NCI-H748 (cell line): Measurements from ENCODE around the gene KRT31.
"Not testable (repeated sequence)": the region's sequence is repeated elsewhere in the genome, so short reads cannot be mapped to it uniquely, and the experiment has no call there.

Source experiments
- DNase-seq: peaks from one replicate; lab custom pipeline; 2025; ENCODE audit not compliant: unreplicated experiment; lab: John Stamatoyannopoulos, UW

The KRT31 gene

GRCh38 chr17:41396996-41397660 lies at the start of gene KRT31:
Gene KRT31 (minus strand): TSS chr17:41397608. CDS start chr17:41397539, 69 bp downstream.
- DNase-seq: no peak

- no peak for DNase-seq
These were observed 49.4 kb upstream of the KRT31 start for GRCh38 chr17:41446806-41447205.

- no peak for DNase-seq
These were observed 47.2 kb upstream of the KRT31 start for GRCh38 chr17:41444640-41445039.

GRCh38 chr17:41444186-41444585 lies 46.8 kb upstream of the KRT31 start:
- no peak for DNase-seq

GRCh38 chr17:41442739-41443138 lies 45.3 kb upstream of the KRT31 start:
- no peak for DNase-seq

- no peak for DNase-seq
These were observed 43.2 kb upstream of the KRT31 start, which contains the start of gene KRT38 for GRCh38 chr17:41440531-41441033. Gene KRT38 (minus strand): TSS chr17:41440983. CDS start chr17:41440921, 62 bp downstream.

- no peak for DNase-seq
These were observed 42.0 kb upstream of the KRT31 start for GRCh38 chr17:41439375-41439774.

GRCh38 chr17:41437769-41438168 lies 40.4 kb upstream of the KRT31 start:
- no peak for DNase-seq

- DNase-seq: no peak
These were observed 39.8 kb upstream of the KRT31 start for GRCh38 chr17:41437254-41437653.

GRCh38 chr17:41434415-41434814 lies 37.0 kb upstream of the KRT31 start:
- DNase-seq: no peak

GRCh38 chr17:41434005-41434404 lies 36.6 kb upstream of the KRT31 start:
- no peak for DNase-seq

GRCh38 chr17:41433586-41433985 lies 36.2 kb upstream of the KRT31 start:
- DNase-seq: no peak

GRCh38 chr17:41430376-41430775 lies 33.0 kb upstream of the KRT31 start:
- DNase-seq: not testable (repeated sequence)

GRCh38 chr17:41429667-41430066 lies 32.3 kb upstream of the KRT31 start:
- no peak for DNase-seq

GRCh38 chr17:41428591-41429291 lies 31.3 kb upstream of the KRT31 start:
- no peak for DNase-seq

- no peak for DNase-seq
These were observed 26.8 kb upstream of the KRT31 start, which contains the start of gene KRT37 for GRCh38 chr17:41424111-41424635. Gene KRT37 (minus strand): TSS chr17:41424585. CDS start chr17:41424523, 62 bp downstream.

GRCh38 chr17:41422586-41422985 lies 25.2 kb upstream of the KRT31 start:
- DNase-seq: not testable (repeated sequence)

- DNase-seq: no peak
These were observed 24.2 kb upstream of the KRT31 start for GRCh38 chr17:41421617-41422016.

GRCh38 chr17:41421116-41421515 lies 23.7 kb upstream of the KRT31 start:
- no peak for DNase-seq

GRCh38 chr17:41420134-41420533 lies 22.7 kb upstream of the KRT31 start:
- no peak for DNase-seq

GRCh38 chr17:41419716-41420115 lies 22.3 kb upstream of the KRT31 start:
- DNase-seq: no peak
